ENCODE results near the gene DFFA. TPM values are rescaled to one million over a fixed set of nuclear protein-coding genes. Genes with fewer than 3 reads are reported as not detected.
A peak's percentile ranks its signal among the peaks of the same experiment; 100 is the strongest.

The DFFA gene
- total RNA-seq, 1 experiment from 2014 or later: 80.2 TPM

- peaks cover 4% of the 10 kb centered on the region for H3K36me3 Mint-ChIP-seq (ENCODE audit: insufficient read depth, unreplicated experiment)
- peaks cover under 1% of the 10 kb centered on the region for H3K4me1 Mint-ChIP-seq (ENCODE audit: low read depth, unreplicated experiment)
- peak; percentile 64 to 84 for DNase-seq
- BruUV-seq (replicated peaks): no TSS peak
- no peaks in the 10 kb centered on the region; the same call in 1 of the 2 replicates for H3K36me3 ChIP-seq (ENCODE audit: control insufficient read depth, insufficient read depth, low read length)
- H3K4me1 ChIP-seq: peaks cover 10% of the 10 kb centered on the region
- no peak overlapping the region for H3K4me3 ChIP-seq (ENCODE audit: low read depth, low read length)
- H3K9me3 Mint-ChIP-seq (ENCODE audit: unreplicated experiment): no peaks in the 10 kb centered on the region
- intact Hi-C loops (cut with micrococcal nuclease; ENCODE audit: unreplicated experiment): loop anchor here (1.0 to 2.0 kb wide), 3 partner anchors 20 to 118 kb away; partner anchors contain the start of genes CENPS and PEX14
- ChIA-PET POLR2A (interaction anchor here (0.6 kb wide), 1 partner anchor 59 kb away, joined by 3 read pairs; no protein-coding TSS in a partner anchor), CTCF (interaction anchor here (0.5 to 3.1 kb wide), 9 partner anchors 9 to 843 kb away, joined by 3 to 23 read pairs (median 3); partner anchors contain the start of gene CENPS)
- TF ChIP-seq, protein P1, sequence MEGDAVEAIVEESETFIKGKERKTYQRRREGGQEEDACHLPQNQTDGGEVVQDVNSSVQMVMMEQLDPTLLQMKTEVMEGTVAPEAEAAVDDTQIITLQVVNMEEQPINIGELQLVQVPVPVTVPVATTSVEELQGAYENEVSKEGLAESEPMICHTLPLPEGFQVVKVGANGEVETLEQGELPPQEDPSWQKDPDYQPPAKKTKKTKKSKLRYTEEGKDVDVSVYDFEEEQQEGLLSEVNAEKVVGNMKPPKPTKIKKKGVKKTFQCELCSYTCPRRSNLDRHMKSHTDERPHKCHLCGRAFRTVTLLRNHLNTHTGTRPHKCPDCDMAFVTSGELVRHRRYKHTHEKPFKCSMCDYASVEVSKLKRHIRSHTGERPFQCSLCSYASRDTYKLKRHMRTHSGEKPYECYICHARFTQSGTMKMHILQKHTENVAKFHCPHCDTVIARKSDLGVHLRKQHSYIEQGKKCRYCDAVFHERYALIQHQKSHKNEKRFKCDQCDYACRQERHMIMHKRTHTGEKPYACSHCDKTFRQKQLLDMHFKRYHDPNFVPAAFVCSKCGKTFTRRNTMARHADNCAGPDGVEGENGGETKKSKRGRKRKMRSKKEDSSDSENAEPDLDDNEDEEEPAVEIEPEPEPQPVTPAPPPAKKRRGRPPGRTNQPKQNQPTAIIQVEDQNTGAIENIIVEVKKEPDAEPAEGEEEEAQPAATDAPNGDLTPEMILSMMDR (IDR thresholded peaks at IDR 0.05; ENCODE audit: insufficient read depth in 1 of 2, low read depth in 1 of 2, low read length in 1 of 2, severe bottlenecking in 1 of 2, unreplicated experiment in 1 of 2): peak; percentile 88
- peak overlapping the region; percentile 45 for H3K27ac Mint-ChIP-seq (ENCODE audit: unreplicated experiment)
- no peaks in the 10 kb centered on the region for H3K27me3 Mint-ChIP-seq (ENCODE audit: insufficient read depth, unreplicated experiment)
- peak overlapping the region; percentile 17 for H3K4me3 Mint-ChIP-seq (ENCODE audit: unreplicated experiment)
- no peaks in the 10 kb centered on the region for H3K9me3 ChIP-seq
- H3K27me3 ChIP-seq (replicated peaks; ENCODE audit: control insufficient read depth, insufficient read depth, low read length): no peaks in the 10 kb centered on the region
Observed at GRCh38 chr1:10494754-10495474, 22.6 kb upstream of the DFFA start.

- CTCF ChIA-PET: interaction anchor here (0.5 to 3.1 kb wide), 8 partner anchors 9 to 842 kb away, joined by 3 to 23 read pairs (median 5); partner anchors contain the start of gene CENPS
Observed at GRCh38 chr1:10494418-10494753, 22.1 kb upstream of the DFFA start.

DNA sequence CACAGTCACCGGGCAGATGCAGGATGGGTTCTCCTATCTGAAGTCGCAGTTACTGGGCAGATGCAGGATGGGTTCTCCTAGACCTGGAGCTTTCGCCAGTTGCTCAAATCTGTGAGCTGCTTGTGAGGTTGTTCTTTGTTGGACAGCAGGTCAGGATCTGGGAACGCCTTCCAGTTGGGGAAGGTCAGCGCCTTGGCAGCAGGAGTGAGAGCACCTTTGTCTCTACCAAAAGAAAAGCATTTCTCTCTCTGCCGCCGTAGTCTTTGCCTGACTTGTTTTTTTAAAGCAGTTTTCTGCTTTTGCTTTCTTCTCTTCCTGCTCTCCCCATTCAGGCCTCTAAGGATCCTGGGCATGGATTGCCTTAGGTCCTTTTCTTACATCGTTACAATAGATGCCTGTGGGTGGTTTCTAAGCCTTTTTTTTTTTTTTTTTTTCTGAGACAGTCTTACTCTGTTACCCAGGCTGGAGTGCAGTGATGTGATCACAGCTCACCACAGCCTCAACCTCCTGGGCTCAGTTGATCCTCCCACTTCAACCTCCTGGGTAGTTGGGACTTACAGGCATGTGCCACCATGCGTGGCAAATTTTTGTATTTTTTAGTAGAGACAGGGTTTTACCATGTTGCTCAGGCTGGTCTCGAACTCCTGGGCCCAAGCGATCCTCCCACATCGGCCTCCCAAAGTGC, 18.1 kb upstream of the DFFA start:
- Histone ChIP-seq H3K9me3 (no peaks in the 10 kb centered on the region), H3K36me3 (ENCODE audit: control insufficient read depth, insufficient read depth, low read length) (no peaks in the 10 kb centered on the region), H3K4me1 (peaks cover 22% of the 10 kb centered on the region), H3K4me3 (ENCODE audit: low read depth, low read length) (no peak overlapping the region), H3K27me3 (replicated peaks; ENCODE audit: control insufficient read depth, insufficient read depth, low read length) (no peaks in the 10 kb centered on the region)
- Mint-ChIP-seq H3K27ac (ENCODE audit: unreplicated experiment) (no peak overlapping the region), H3K9me3 (ENCODE audit: unreplicated experiment) (no peaks in the 10 kb centered on the region), H3K4me3 (ENCODE audit: unreplicated experiment) (no peak overlapping the region), H3K27me3 (ENCODE audit: insufficient read depth, unreplicated experiment) (no peaks in the 10 kb centered on the region), H3K4me1 (ENCODE audit: low read depth, unreplicated experiment) (peaks cover 13% of the 10 kb centered on the region), H3K36me3 (ENCODE audit: insufficient read depth, unreplicated experiment) (peaks cover 12% of the 10 kb centered on the region)
- ChIA-PET POLR2A (no interaction called here), CTCF (interaction anchor here (0.6 kb wide), 1 partner anchor 46 kb away, joined by 5 read pairs; no protein-coding TSS in a partner anchor)
- BruUV-seq (replicated peaks): no TSS peak
- TF ChIP-seq, protein P1 (IDR thresholded peaks at IDR 0.05; ENCODE audit: insufficient read depth in 1 of 2, low read depth in 1 of 2, low read length in 1 of 2, severe bottlenecking in 1 of 2, unreplicated experiment in 1 of 2): no peak
- intact Hi-C loops (cut with micrococcal nuclease; ENCODE audit: unreplicated experiment): no loop called here
- no peak for DNase-seq

More at GRCh38 chr1:10494418-10494753, 22.1 kb upstream of the DFFA start:
- BruUV-seq (replicated peaks): no TSS peak
- Histone ChIP-seq H3K4me1 (peaks cover 15% of the 10 kb centered on the region), H3K9me3 (no peaks in the 10 kb centered on the region), H3K4me3 (ENCODE audit: low read depth, low read length) (no peak overlapping the region), H3K36me3 (ENCODE audit: control insufficient read depth, insufficient read depth, low read length) (no peaks in the 10 kb centered on the region; the same call in 1 of the 2 replicates), H3K27me3 (replicated peaks; ENCODE audit: control insufficient read depth, insufficient read depth, low read length) (no peaks in the 10 kb centered on the region)
- H3K4me1 Mint-ChIP-seq (ENCODE audit: low read depth, unreplicated experiment): peaks cover 5% of the 10 kb centered on the region
- POLR2A ChIA-PET: no interaction called here
- no peak overlapping the region for H3K27ac Mint-ChIP-seq (ENCODE audit: unreplicated experiment)
- intact Hi-C loops (cut with micrococcal nuclease; ENCODE audit: unreplicated experiment): loop anchor here (1.0 to 2.0 kb wide), 3 partner anchors 20 to 117 kb away; partner anchors contain the start of genes CENPS and PEX14
- H3K9me3 Mint-ChIP-seq (ENCODE audit: unreplicated experiment): no peaks in the 10 kb centered on the region
- TF ChIP-seq, protein P1 (IDR thresholded peaks at IDR 0.05; ENCODE audit: insufficient read depth in 1 of 2, low read depth in 1 of 2, low read length in 1 of 2, severe bottlenecking in 1 of 2, unreplicated experiment in 1 of 2): no peak
- no peak for DNase-seq
- peaks cover 5% of the 10 kb centered on the region for H3K36me3 Mint-ChIP-seq (ENCODE audit: insufficient read depth, unreplicated experiment)
- H3K4me3 Mint-ChIP-seq (ENCODE audit: unreplicated experiment): no peak overlapping the region
- no peaks in the 10 kb centered on the region for H3K27me3 Mint-ChIP-seq (ENCODE audit: insufficient read depth, unreplicated experiment)

Measured in Caco-2 (cell line).